K562 (cell line): Measurements from ENCODE around the gene ANKS1B. TPM values are rescaled to one million over a fixed set of nuclear protein-coding genes. Genes with fewer than 3 reads are reported as not detected.

Source experiments
- CREBBP ChIP-seq: IDR thresholded peaks from one replicate; pipeline ENCODE4 v1.6.1; 2012; ENCODE audit warnings: low read depth, mild to moderate bottlenecking, control low read depth, inconsistent platforms, low read length
- DACH1 ChIP-seq: fragments of 450-650 bp; IDR thresholded peaks from 2 replicates; pipeline ENCODE4 v1.6.1; 2018; ENCODE audit not compliant: partially characterized antibody
- GTF3C2 ChIP-seq: IDR thresholded peaks from 3 replicates; pipeline ENCODE4 v1.6.1; 2011; ENCODE audit warnings: borderline replicate concordance, mild to moderate bottlenecking, moderate library complexity; ENCODE audit not compliant: insufficient read length; ENCODE audit errors: extremely low read depth
- ID3 ChIP-seq, 2 experiments: fragments of 250-450 bp in 1 of 2; fragments of 450-650 bp in 1 of 2; sonication (Bioruptor Pico) in 1 of 2; IDR thresholded peaks; 2 replicates each; pipeline versions ENCODE4 v1.6.1 to v1.8.0; 2016 to 2021; ENCODE audit warnings: mild to moderate bottlenecking in 2 of 2, moderate library complexity in 2 of 2, missing compliant biosample characterization in 1 of 2, missing genetic modification characterization in 1 of 2
- NFYB ChIP-seq: IDR thresholded peaks from 2 replicates; pipeline ENCODE4 v1.6.1; 2011; ENCODE audit warnings: mild to moderate bottlenecking, moderate library complexity; ENCODE audit not compliant: insufficient read length; ENCODE audit errors: extremely low read depth
- THAP12 ChIP-seq: fragments of 250-450 bp; sonication (Bioruptor Pico); IDR thresholded peaks from 2 replicates; pipeline ENCODE4 v1.9.0; 2021; ENCODE audit warnings: mild to moderate bottlenecking, inconsistent platforms
- YY1 ChIP-seq, 3 experiments: IDR thresholded peaks; 2 replicates each; pipeline ENCODE4 v1.6.1; 2011; ENCODE audit warnings: low read length in 2 of 3, mild to moderate bottlenecking in 2 of 3, moderate library complexity in 2 of 3, borderline replicate concordance in 1 of 3, control low read depth in 1 of 3, low read depth in 1 of 3; ENCODE audit not compliant: insufficient read depth in 3 of 3, insufficient replicate concordance in 2 of 3, control insufficient read depth in 1 of 3, insufficient read length in 1 of 3; ENCODE audit errors: extremely low read depth in 1 of 3
- polyA plus RNA-seq, 8 experiments: library from polyadenylated mRNA; depleted of rRNA in 4 of 8; stranded (reverse) in 5 of 8; unstranded in 3 of 8; fragments of >200 nt; fragmentation: Nextera tagmentation in 2 of 8; fragmentation: Illumina TruSeq in 1 of 8; extraction: Ambion mirVana in 2 of 8; extraction: Trizol in 1 of 8; gene quantifications; 2 replicates each; pipeline versions ENCODE4 v1.2.1 to v1.2.3, GENCODE V29; 2011 to 2014; ENCODE audit warnings: inconsistent platforms in 1 of 8, missing spikeins in 1 of 8
- total RNA-seq, 7 experiments: library from RNA; depleted of rRNA in 6 of 7; stranded (reverse); fragments of >200 nt in 6 of 7; fragmentation: Illumina TruSeq in 2 of 7; extraction: Trizol in 2 of 7; gene quantifications; 2 replicates each; pipeline versions ENCODE4 v1.2.1 to v1.2.3, GENCODE V29; 2011 to 2021; ENCODE audit warnings: low replicate concordance in 1 of 7

Gene ANKS1B
- total and polyA plus RNA-seq, 9 of the 15 experiments (the other 6 are each of a cell fraction or from before 2014, with no cell fraction given) = 0.04 to 0.47 (median 0.28) TPM; not detected in 4

GRCh38 chr12:98772818-98773217, 1211.9 kb downstream of the ANKS1B start (continued):
- no peak for TF ChIP-seq ID3 (CRISPR knock-in tag; IDR thresholded peaks at IDR 0.05)
- TF ChIP-seq ID3 (tag; IDR thresholded peaks at IDR 0.05) = no peak
- no peak for TF ChIP-seq THAP12 (CRISPR knock-in tag)
- no peak for TF ChIP-seq DACH1
- TF ChIP-seq NFYB = no peak
- TF ChIP-seq YY1 (IDR thresholded peaks at IDR 0.05; ENCODE audit: borderline replicate concordance in 1 of 3, control insufficient read depth in 1 of 3, extremely low read depth in 1 of 3, insufficient read depth in 3 of 3, insufficient read length in 1 of 3, insufficient replicate concordance in 2 of 3, low read depth in 1 of 3, low read length in 2 of 3) = no peak
- TF ChIP-seq CREBBP = no peak
- no peak for TF ChIP-seq GTF3C2
